Activated CD8-positive, alpha-beta T cell treated with anti-CD3 and anti-CD28 coated beads, Interleukin-2, amount 10 ng/mL, durations not matched to agents 7 days and 5 days (primary cell): ENCODE data around the gene RIPOR1. TPM values are rescaled to one million over a fixed set of nuclear protein-coding genes. Genes with fewer than 3 reads are reported as not detected.
"Not testable (repeated sequence)": the region's sequence is repeated elsewhere in the genome, so short reads cannot be mapped to it uniquely, and the experiment has no call there.

Experiments
- ATAC-seq: fragments of 150-1000 bp; cut with Tn5 transposase; one replicate; pipeline ENCODE4 v1.10.0; 2021; ENCODE audit warnings: moderate library complexity
- CTCF ChIA-PET: fragments of 350-600 bp; sonication (Branson Sonifier 250); formaldehyde crosslinking; loops from one replicate; lab custom pipeline; 2021; ENCODE audit warnings: antibody characterized with exemption; lab: Charles Lee
- POLR2A ChIA-PET: fragments of 350-600 bp; sonication (Branson Sonifier 250); formaldehyde crosslinking; loops from one replicate; lab custom pipeline; 2021; ENCODE audit warnings: antibody characterized with exemption; lab: Charles Lee
- DNase-seq: peaks from one replicate; pipeline ENCODE4 v3.0.0-alpha.2; 2020
- H3K27ac Mint-ChIP-seq: one replicate; pipeline ENCODE4 v1.8.0; 2021; ENCODE audit warnings: mild to moderate bottlenecking, mixed read lengths
- H3K27me3 Mint-ChIP-seq: one replicate; pipeline ENCODE4 v1.8.0; 2021; ENCODE audit warnings: low read depth, mixed read lengths
- H3K36me3 Mint-ChIP-seq: one replicate; pipeline ENCODE4 v1.8.0; 2021; ENCODE audit warnings: low read depth, mixed read lengths
- H3K4me1 Mint-ChIP-seq: one replicate; pipeline ENCODE4 v1.8.0; 2021; ENCODE audit warnings: low read depth, mixed read lengths
- H3K4me3 Mint-ChIP-seq: one replicate; pipeline ENCODE4 v1.8.0; 2021; ENCODE audit warnings: mild to moderate bottlenecking, mixed read lengths
- H3K9me3 Mint-ChIP-seq: one replicate; pipeline ENCODE4 v1.8.0; 2022; ENCODE audit warnings: mixed read lengths; ENCODE audit not compliant: insufficient read depth
- total RNA-seq, 2 experiments: library from RNA; stranded (reverse); gene quantifications; one replicate each; pipeline ENCODE4 v1.2.3, GENCODE V29; 2021

The RIPOR1 gene
- total RNA-seq: 10 to 100 TPM; 10.6 to 13.7 TPM

GRCh38 chr16:67528222-67528869 is at the start of gene RIPOR1:
RIPOR1 (plus strand) TSS chr16:67528829; CDS start chr16:67538447, 9,618 bp downstream.
- Mint-ChIP-seq H3K27ac (no peak within 1 kb of the TSS), H3K9me3 (no peaks in the 10 kb centered on the region), H3K36me3 (peaks cover 3% of the 10 kb centered on the region), H3K4me3 (peak within 1 kb of the TSS; percentile 44), H3K4me1 (peaks cover 20% of the 10 kb centered on the region), H3K27me3 (peaks cover 46% of the 10 kb centered on the region)
- ChIA-PET CTCF (interaction anchor here (1.1 to 5.6 kb wide), 4 partner anchors 8 to 117 kb away, joined by 3 to 80 read pairs (median 5); partner anchors contain the start of gene CARMIL2), POLR2A (no interaction called here)
- peak; percentile 72 for ATAC-seq
- DNase-seq: no peak

DNA sequence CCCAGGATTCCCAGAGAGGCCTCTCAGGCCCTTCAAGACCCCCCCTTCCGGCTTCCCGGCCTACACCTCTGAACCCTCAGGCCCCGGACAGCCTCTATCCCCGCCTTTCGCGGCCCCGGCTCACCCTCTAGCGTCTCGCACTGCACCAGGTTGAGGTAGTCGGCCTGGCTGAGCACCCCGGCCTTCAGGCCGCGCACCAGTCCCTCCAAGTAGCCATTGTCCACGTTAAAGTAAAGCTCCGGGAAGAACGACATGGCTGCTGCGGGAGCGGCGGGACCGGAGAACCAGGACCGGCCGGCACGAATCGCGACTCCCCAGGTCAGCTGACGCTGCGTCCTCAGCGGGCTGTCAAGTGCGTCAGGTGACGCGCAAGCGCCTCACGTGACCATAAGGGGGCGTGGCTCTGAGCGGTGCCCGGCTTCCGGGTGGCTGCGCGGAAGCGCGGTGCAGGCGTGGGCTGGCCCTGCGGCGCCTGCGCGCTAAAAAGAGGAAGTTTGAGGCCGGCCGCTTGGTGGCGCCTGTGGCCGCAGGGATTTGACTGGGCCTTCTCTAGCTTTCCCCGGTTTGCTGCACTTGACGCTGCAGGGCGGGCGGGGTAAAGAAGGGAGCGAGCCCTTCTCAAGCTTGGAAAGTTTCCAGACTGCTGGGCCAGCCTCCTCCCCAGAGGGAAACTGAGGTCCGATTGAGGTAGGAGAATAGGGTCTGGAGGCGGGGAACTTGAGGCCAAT is 47.6 kb upstream of the RIPOR1 start, which contains the start of gene ATP6V0D1:
Gene ATP6V0D1 (minus strand): TSS at position 325 of the 728 bp plus-strand sequence. CDS start 71 bp downstream, at position 254.
- ChIA-PET CTCF (interaction anchor here (0.8 to 4.3 kb wide), 41 partner anchors 11 to 783 kb away, joined by 3 to 95 read pairs (median 5); partner anchors contain the start of genes CARMIL2, CTCF, ENKD1 and FHOD1), POLR2A (interaction anchor here (0.9 to 2.8 kb wide), 12 partner anchors 12 to 462 kb away, joined by 3 to 14 read pairs (median 4); partner anchors contain the start of genes CARMIL2, CTCF and GFOD2)
- DNase-seq (peak; percentile 99), ATAC-seq (peak; percentile 89)
- Mint-ChIP-seq H3K36me3 (peaks cover 19% of the 10 kb centered on the region), H3K4me1 (peaks cover 38% of the 10 kb centered on the region), H3K27ac (peak within 1 kb of the TSS; percentile 99), H3K27me3 (no peaks in the 10 kb centered on the region), H3K9me3 (no peaks in the 10 kb centered on the region), H3K4me3 (peak within 1 kb of the TSS; percentile 98)

- POLR2A ChIA-PET: interaction anchor here (0.6 to 2.8 kb wide), 11 partner anchors 12 to 463 kb away, joined by 3 to 14 read pairs (median 4); partner anchors contain the start of genes CARMIL2, CTCF and GFOD2
- peak overlapping the region; percentile 99 for H3K27ac Mint-ChIP-seq
- H3K4me3 Mint-ChIP-seq: peak overlapping the region; percentile 98
- H3K27me3 Mint-ChIP-seq: no peaks in the 10 kb centered on the region
- DNase-seq (peak; percentile 71), ATAC-seq (peak; percentile 38)
- H3K36me3 Mint-ChIP-seq: peaks cover 19% of the 10 kb centered on the region
- peaks cover 38% of the 10 kb centered on the region for H3K4me1 Mint-ChIP-seq
- CTCF ChIA-PET: interaction anchor here (0.8 to 4.3 kb wide), 40 partner anchors 10 to 783 kb away, joined by 3 to 95 read pairs (median 5); partner anchors contain the start of genes CARMIL2, CTCF, ENKD1 and FHOD1
- no peaks in the 10 kb centered on the region for H3K9me3 Mint-ChIP-seq
These were observed 46.9 kb upstream of the RIPOR1 start for GRCh38 chr16:67481561-67482232.

DNA sequence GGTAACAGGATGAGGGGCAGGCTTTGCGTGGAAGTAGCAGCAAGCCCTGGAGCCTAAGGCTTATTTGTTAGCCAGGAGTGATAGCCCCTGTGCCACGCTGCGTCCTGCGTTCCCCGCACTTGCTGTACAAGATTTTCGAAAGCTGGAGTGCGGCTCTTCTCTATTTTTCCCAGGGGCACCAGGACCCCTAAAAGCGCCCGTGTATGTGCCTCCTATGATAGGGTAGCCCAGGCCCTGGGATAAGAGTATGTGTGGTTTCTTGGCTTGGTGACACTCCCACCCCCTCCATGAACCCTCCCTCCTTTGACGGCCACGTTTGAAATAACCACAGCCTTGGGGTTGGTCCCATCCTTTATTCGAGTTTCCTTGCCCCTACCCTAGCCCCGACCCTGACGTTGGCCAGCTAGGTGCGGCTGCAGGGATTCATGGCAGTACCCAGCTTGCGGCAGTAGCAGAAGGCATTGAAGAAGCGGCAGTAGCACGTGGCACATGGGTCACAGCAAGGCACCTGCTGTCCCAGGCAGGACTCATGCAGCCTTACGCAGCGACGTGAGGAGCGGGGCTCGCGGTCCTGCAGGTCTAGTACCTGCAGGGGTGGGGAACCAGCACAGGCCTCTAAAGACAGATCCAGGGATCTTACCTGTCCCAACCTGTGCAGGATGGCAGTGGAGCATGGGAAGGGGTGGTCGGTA is 46.2 kb upstream of the RIPOR1 start:
- H3K27me3 Mint-ChIP-seq: no peaks in the 10 kb centered on the region
- ChIA-PET POLR2A (interaction anchor here (1.5 to 2.8 kb wide), 3 partner anchors 39 to 463 kb away, joined by 4 to 14 read pairs (median 8); partner anchors contain the start of gene CTCF), CTCF (interaction anchor here (1.2 to 4.3 kb wide), 10 partner anchors 9 to 233 kb away, joined by 3 to 95 read pairs (median 11); no protein-coding TSS in a partner anchor)
- no peak for ATAC-seq
- H3K9me3 Mint-ChIP-seq: no peaks in the 10 kb centered on the region
- H3K4me3 Mint-ChIP-seq: peak overlapping the region; percentile 98
- peaks cover 38% of the 10 kb centered on the region for H3K4me1 Mint-ChIP-seq
- H3K36me3 Mint-ChIP-seq: peaks cover 22% of the 10 kb centered on the region
- peak overlapping the region; percentile 99 for H3K27ac Mint-ChIP-seq
- peak; percentile 26 for DNase-seq

DNA sequence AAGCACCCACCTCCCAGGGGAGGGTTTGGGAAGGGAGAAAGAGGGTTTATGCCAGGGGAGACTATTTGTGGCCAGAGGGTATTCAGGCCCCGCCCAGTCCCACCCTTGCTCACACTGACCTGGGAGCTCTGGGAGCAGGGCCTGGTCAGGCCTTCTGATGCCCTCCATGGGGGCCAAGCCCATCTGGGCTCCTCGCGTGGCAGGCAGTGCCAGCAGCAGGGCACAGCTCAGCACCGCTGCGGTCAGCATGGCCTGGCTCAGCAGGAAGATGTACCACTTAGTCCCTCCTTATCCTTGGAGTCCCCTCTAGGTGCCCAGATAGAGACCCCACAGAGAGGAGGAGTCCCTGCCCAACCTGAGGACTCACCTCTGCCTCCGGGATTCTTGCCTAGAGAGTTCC is 45.5 kb upstream of the RIPOR1 start, which contains the start of gene AGRP:
Gene AGRP (minus strand): TSS at position 398 of the 400 bp plus-strand sequence. CDS start 149 bp downstream, at position 249.
- Mint-ChIP-seq H3K36me3 (peaks cover 22% of the 10 kb centered on the region), H3K4me3 (peak within 1 kb of the TSS; percentile 98), H3K27me3 (no peaks in the 10 kb centered on the region), H3K27ac (peak within 1 kb of the TSS; percentile 99), H3K9me3 (no peaks in the 10 kb centered on the region), H3K4me1 (peaks cover 37% of the 10 kb centered on the region)
- no peak for DNase-seq
- ATAC-seq: no peak
- POLR2A ChIA-PET: no interaction called here
- CTCF ChIA-PET: interaction anchor here (1.1 to 4.3 kb wide), 4 partner anchors 9 to 38 kb away, joined by 3 to 76 read pairs (median 38); no protein-coding TSS in a partner anchor

DNA sequence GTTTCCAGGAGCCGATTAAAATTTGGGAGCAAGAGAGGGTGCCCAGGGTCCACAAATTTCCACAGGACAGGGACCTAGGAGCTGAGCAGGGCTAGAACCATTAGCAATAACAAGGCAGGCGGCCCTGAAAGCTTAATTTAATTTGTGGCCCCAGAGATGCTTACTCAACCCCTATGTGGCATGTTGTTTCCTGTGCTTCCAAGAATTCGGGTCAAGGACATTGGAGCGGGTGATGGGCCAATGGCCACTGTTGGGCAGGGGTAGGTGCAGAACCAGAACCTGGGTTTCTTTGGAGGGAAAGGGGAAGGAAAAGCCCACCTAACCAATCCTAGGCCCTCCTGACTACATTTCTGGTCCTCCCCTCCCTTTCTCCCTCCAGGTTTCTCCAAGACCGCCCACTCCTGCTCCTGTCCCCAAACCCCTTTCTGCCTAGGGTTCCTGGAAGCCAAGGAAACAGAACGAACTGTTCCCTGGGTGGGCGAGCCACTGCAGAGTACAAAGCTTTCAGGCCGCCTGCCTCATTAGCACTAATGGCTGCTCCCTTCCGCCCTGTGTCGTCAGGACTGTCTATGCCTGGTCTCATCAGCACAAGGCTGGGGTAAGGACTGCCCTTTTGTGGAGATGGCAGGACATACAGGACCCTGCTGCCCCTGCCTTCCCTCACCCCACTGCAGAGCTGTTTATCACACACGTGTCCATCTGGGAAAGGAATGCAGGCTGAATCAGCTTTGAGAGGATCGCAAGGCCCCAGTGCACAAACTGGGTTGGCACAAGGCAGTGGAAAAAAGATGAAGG is 44.7 kb upstream of the RIPOR1 start:
- no peak for DNase-seq
- H3K27ac Mint-ChIP-seq: peak overlapping the region; percentile 43
- ChIA-PET POLR2A (no interaction called here), CTCF (interaction anchor here (1.1 to 3.3 kb wide), 3 partner anchors 30 to 37 kb away, joined by 3 to 17 read pairs (median 10); no protein-coding TSS in a partner anchor)
- H3K4me1 Mint-ChIP-seq: peaks cover 36% of the 10 kb centered on the region
- no peak for ATAC-seq
- H3K36me3 Mint-ChIP-seq: peaks cover 22% of the 10 kb centered on the region
- H3K27me3 Mint-ChIP-seq: no peaks in the 10 kb centered on the region
- no peaks in the 10 kb centered on the region for H3K9me3 Mint-ChIP-seq
- H3K4me3 Mint-ChIP-seq: no peak overlapping the region

DNA sequence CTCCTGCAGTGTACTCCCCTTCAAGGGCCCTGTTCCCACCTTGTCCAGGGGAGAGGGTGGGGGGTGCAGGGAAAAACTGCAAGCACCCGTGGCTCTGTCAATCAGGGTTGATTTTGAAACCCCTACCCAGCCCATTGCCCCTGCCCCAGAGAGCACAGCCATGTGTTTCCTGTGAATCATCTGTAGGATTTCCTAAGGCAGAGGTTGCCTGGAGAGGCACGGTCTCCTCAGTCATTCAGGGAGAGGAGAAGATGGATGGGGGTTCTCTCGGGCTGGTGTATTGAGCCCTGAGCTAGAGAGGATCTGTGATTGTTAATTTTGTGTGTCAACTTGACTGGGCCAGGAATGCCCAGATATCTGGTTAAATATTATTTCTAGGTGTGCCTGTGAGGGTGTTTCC is 41.8 kb upstream of the RIPOR1 start:
- CTCF ChIA-PET: interaction anchor here (3.3 to 15.0 kb wide), 2 partner anchors 27 to 34 kb away, joined by 17 to 277 read pairs; no protein-coding TSS in a partner anchor
- DNase-seq (no peak), ATAC-seq (no peak)
- peaks cover 20% of the 10 kb centered on the region for H3K36me3 Mint-ChIP-seq
- H3K27me3 Mint-ChIP-seq: no peaks in the 10 kb centered on the region
- no peak overlapping the region for H3K27ac Mint-ChIP-seq
- POLR2A ChIA-PET: no interaction called here
- no peak overlapping the region for H3K4me3 Mint-ChIP-seq
- H3K4me1 Mint-ChIP-seq: peaks cover 27% of the 10 kb centered on the region
- H3K9me3 Mint-ChIP-seq: no peaks in the 10 kb centered on the region

- H3K9me3 Mint-ChIP-seq, H3K4me3 Mint-ChIP-seq, POLR2A ChIA-PET, DNase-seq, H3K27me3 Mint-ChIP-seq, H3K27ac Mint-ChIP-seq, ATAC-seq: not testable (repeated sequence)
- Mint-ChIP-seq H3K4me1 (peaks cover 21% of the 10 kb centered on the region), H3K36me3 (peaks cover 17% of the 10 kb centered on the region)
- CTCF ChIA-PET: interaction anchor here (1.8 to 15.0 kb wide), 3 partner anchors 26 to 60 kb away, joined by 5 to 277 read pairs (median 53); no protein-coding TSS in a partner anchor
These were observed 41.1 kb upstream of the RIPOR1 start for GRCh38 chr16:67487561-67487960.

- CTCF ChIA-PET: interaction anchor here (1.5 to 15.0 kb wide), 6 partner anchors 9 to 62 kb away, joined by 3 to 277 read pairs (median 32); partner anchors contain the start of gene ATP6V0D1
- Mint-ChIP-seq H3K27ac (no peak overlapping the region), H3K36me3 (peaks cover 13% of the 10 kb centered on the region), H3K4me3 (no peak overlapping the region), H3K9me3 (no peaks in the 10 kb centered on the region), H3K4me1 (peaks cover 9% of the 10 kb centered on the region), H3K27me3 (no peaks in the 10 kb centered on the region)
- DNase-seq: no peak
- POLR2A ChIA-PET: interaction anchor here (0.6 to 1.4 kb wide), 3 partner anchors 13 to 73 kb away, joined by 3 to 6 read pairs (median 6); partner anchors contain the start of gene CTCF
- ATAC-seq: no peak
These were observed 39.1 kb upstream of the RIPOR1 start for GRCh38 chr16:67489401-67490083.
